IPS-15b (cell line): ENCODE data around the gene INSR.

Experiments
- H3K27me3 ChIP-seq: one replicate; pipeline ENCODE4 v1.6.1; 2013; ENCODE audit warnings: low read length; ENCODE audit not compliant: control insufficient read depth, insufficient read depth
- H3K36me3 ChIP-seq: one replicate; pipeline ENCODE4 v1.6.1; 2013; ENCODE audit warnings: low read length; ENCODE audit not compliant: control insufficient read depth, insufficient read depth
- H3K4me1 ChIP-seq: one replicate; pipeline ENCODE4 v1.6.1; 2013; ENCODE audit warnings: mild to moderate bottlenecking, low read length; ENCODE audit not compliant: control insufficient read depth, insufficient read depth
- H3K4me3 ChIP-seq: one replicate; pipeline ENCODE4 v1.5.1; 2013; ENCODE audit warnings: low read depth, low read length
- H3K9ac ChIP-seq: one replicate; pipeline ENCODE4 v1.6.1; 2013; ENCODE audit warnings: low read depth, mild to moderate bottlenecking, low read length
- H3K9me3 ChIP-seq: one replicate; pipeline ENCODE4 v1.6.1; 2013; ENCODE audit warnings: mild to moderate bottlenecking, low read length; ENCODE audit not compliant: control insufficient read depth, insufficient read depth

The INSR gene

DNA sequence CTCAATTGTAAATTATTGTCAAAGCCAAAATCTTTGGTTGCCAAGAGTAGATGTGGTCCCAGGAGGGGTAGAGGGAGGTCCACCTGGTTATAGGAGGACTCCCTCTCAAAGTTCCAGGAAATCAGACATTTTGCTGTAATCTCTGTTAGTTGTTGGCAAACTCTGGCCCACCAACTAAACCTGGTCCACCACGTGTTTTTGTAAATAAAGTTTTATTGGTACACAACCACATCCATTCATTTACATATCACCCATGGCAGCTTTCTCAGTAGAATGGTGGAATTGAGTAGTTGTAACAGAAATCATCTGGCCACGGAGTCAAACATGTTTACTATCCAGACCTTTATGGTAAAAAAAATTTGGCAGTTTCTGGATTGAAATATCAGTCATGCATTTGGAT lies 154.1 kb downstream of the INSR start:
- Histone ChIP-seq H3K4me1 (no peaks in the 10 kb centered on the region), H3K9ac (no peak overlapping the region), H3K9me3 (no peaks in the 10 kb centered on the region), H3K36me3 (peaks cover 9% of the 10 kb centered on the region), H3K27me3 (no peaks in the 10 kb centered on the region), H3K4me3 (no peak overlapping the region)

DNA sequence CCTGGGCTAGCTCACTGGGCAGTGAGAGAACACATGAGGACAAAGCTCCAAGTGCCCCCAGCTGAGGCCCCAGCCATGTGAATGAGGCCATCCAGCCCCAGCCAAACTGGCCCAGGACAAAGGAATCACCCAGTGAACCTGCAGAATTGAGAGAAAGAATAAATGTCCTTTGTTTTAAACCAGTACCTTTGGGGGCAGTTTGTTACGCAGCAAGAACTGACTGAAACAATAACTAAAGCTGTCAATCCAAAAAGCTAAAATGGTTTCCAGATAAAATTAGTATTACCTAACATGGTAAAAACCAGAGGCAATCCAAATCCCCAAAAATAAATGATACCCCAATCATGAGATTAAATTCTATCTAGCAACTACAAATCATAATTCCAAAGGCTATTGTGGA lies 155.1 kb downstream of the INSR start:
- H3K9me3 ChIP-seq, result no peaks in the 10 kb centered on the region
- H3K4me1 ChIP-seq, result no peaks in the 10 kb centered on the region
- peaks cover 9% of the 10 kb centered on the region for H3K36me3 ChIP-seq
- no peak overlapping the region for H3K9ac ChIP-seq
- H3K4me3 ChIP-seq, result no peak overlapping the region
- no peaks in the 10 kb centered on the region for H3K27me3 ChIP-seq

GRCh38 chr19:7138402-7138801 lies 155.8 kb downstream of the INSR start:
- Histone ChIP-seq H3K4me3 (no peak overlapping the region), H3K9me3 (no peaks in the 10 kb centered on the region), H3K36me3 (peaks cover 9% of the 10 kb centered on the region), H3K9ac (no peak overlapping the region), H3K27me3 (no peaks in the 10 kb centered on the region), H3K4me1 (no peaks in the 10 kb centered on the region)

DNA sequence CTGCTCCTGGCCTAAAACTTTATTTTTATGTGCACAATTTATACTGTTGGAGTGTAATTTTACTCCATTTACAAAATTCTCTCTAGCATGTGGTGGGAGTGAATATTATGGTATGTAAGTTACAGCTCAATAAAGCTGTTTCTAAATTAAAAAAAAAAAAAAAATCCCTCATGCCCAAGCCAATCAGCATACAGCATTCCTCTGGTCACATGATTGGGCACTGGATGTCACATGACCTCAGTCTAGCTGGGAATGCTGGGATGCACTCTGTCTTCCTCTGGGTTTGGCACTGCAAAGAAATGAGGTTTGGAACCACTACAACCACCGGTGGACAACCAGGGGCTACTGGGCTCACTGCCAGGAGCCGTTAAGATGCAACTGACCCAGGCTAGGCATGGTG lies 157.1 kb downstream of the INSR start:
- peaks cover 5% of the 10 kb centered on the region for H3K36me3 ChIP-seq
- H3K4me1 ChIP-seq, result no peaks in the 10 kb centered on the region
- H3K9me3 ChIP-seq, result no peaks in the 10 kb centered on the region
- no peak overlapping the region for H3K4me3 ChIP-seq
- H3K27me3 ChIP-seq, result no peaks in the 10 kb centered on the region
- no peak overlapping the region for H3K9ac ChIP-seq

DNA sequence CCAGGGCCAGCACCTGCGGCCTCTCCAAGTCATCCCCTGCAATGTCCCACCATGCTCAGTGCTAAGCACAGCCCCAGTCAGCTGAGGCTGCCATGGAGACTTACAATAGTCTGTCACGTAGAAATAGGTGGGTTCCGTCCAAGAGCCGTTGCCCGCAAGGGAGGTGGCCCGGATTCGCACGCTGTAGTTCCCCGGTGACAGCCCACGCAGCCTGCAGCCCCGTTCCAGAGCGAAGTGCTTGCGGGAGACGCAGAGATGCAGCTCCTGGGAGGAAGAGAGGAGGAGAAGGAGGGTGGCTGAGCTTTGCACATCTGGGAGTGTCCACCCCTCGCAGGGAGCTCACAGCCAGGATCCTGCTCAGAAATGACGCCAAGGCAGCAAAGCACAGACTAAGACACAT lies 162.2 kb downstream of the INSR start:
- Histone ChIP-seq H3K27me3 (no peaks in the 10 kb centered on the region), H3K9ac (no peak overlapping the region), H3K9me3 (no peaks in the 10 kb centered on the region), H3K4me1 (no peaks in the 10 kb centered on the region), H3K4me3 (no peak overlapping the region), H3K36me3 (peaks cover 7% of the 10 kb centered on the region)

DNA sequence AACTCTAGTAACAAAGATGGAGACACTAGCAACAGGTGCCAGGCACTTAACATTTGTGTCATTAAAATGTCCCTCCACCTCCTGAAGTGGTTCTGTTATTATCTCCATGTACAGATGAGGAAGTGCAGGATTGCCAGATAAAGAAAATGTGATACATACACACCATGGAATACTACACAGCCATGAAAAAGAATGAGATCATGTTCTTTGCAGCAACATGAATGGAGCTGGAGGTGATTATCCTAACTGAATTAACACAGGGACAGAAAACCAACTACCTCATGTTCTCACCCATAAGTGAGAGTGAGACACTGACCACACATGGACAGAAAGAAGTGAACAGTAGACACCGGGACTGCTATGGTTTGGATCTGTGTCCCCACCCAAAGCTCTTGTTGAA lies 164.2 kb downstream of the INSR start:
- no peaks in the 10 kb centered on the region for H3K27me3 ChIP-seq
- no peaks in the 10 kb centered on the region for H3K4me1 ChIP-seq
- H3K36me3 ChIP-seq, result peaks cover 24% of the 10 kb centered on the region
- H3K4me3 ChIP-seq, result no peak overlapping the region
- H3K9me3 ChIP-seq, result no peaks in the 10 kb centered on the region
- no peak overlapping the region for H3K9ac ChIP-seq

DNA sequence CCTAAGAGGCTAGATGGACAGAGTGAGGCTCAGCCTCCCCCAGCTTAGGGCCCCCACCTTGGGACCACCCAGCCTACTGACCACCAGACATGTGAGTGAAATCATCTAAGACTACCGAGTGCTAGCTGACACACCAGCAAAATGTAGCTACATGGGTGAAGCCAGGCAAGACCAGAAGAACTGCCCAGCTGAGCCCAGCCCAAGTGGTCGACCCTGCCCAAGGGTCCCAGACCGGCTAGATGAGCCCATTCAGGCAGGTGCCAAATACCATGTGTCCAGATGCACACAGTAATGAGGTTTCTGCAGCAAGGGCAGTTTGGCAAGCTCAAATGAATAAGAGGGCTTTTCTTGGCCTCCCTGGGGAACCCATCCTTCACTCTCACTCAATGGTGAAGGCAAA lies 168.1 kb downstream of the INSR start:
- Histone ChIP-seq H3K9me3 (no peaks in the 10 kb centered on the region), H3K4me1 (no peaks in the 10 kb centered on the region), H3K36me3 (peaks cover 32% of the 10 kb centered on the region), H3K27me3 (no peaks in the 10 kb centered on the region), H3K4me3 (no peak overlapping the region), H3K9ac (no peak overlapping the region)

GRCh38 chr19:7125221-7125620 lies 169.0 kb downstream of the INSR start:
- Histone ChIP-seq H3K4me1 (no peaks in the 10 kb centered on the region), H3K9me3 (no peaks in the 10 kb centered on the region), H3K9ac (no peak overlapping the region), H3K36me3 (peaks cover 34% of the 10 kb centered on the region), H3K4me3 (no peak overlapping the region), H3K27me3 (no peaks in the 10 kb centered on the region)

DNA sequence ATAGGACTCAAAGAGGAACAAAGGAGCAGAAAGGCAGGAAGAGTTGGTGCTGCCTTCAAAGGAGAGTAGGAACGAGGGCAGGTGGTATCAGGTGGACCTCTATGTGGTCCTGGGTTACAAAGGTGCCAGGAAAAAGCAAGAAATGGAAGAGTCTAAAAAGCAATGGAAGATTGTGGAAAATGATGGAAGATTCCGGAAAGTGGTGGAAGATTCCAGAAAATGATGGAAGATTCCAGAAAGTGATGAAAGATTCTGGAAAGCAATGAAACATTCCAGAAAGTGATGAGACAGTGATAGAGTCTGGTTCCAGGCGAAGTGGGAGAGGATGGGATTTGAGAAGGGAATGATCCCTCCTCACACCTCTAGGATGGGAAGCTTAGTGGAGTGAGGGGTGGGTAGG lies 169.4 kb downstream of the INSR start:
- H3K4me3 ChIP-seq, result no peak overlapping the region
- peaks cover 34% of the 10 kb centered on the region for H3K36me3 ChIP-seq
- H3K9ac ChIP-seq, result no peak overlapping the region

GRCh38 chr19:7122701-7123100 lies 171.5 kb downstream of the INSR start:
- H3K9ac ChIP-seq, result no peak overlapping the region
- no peaks in the 10 kb centered on the region for H3K9me3 ChIP-seq
- H3K27me3 ChIP-seq, result no peaks in the 10 kb centered on the region
- no peaks in the 10 kb centered on the region for H3K4me1 ChIP-seq
- H3K36me3 ChIP-seq, result peaks cover 34% of the 10 kb centered on the region
- no peak overlapping the region for H3K4me3 ChIP-seq

More for the DNA sequence above, 169.4 kb downstream of the INSR start:
- no peaks in the 10 kb centered on the region for H3K9me3 ChIP-seq
- H3K27me3 ChIP-seq, result no peaks in the 10 kb centered on the region
- no peaks in the 10 kb centered on the region for H3K4me1 ChIP-seq

GRCh38 chr19:7120499-7120898 lies 173.7 kb downstream of the INSR start:
- no peak overlapping the region for H3K9ac ChIP-seq
- no peaks in the 10 kb centered on the region for H3K27me3 ChIP-seq
- peaks cover 23% of the 10 kb centered on the region for H3K36me3 ChIP-seq
- H3K4me3 ChIP-seq, result no peak overlapping the region
- no peaks in the 10 kb centered on the region for H3K9me3 ChIP-seq
- no peaks in the 10 kb centered on the region for H3K4me1 ChIP-seq

- Histone ChIP-seq H3K27me3 (no peaks in the 10 kb centered on the region), H3K4me3 (no peak overlapping the region), H3K9ac (no peak overlapping the region), H3K4me1 (no peaks in the 10 kb centered on the region), H3K36me3 (peaks cover 15% of the 10 kb centered on the region), H3K9me3 (no peaks in the 10 kb centered on the region)
Measured at GRCh38 chr19:7119582-7119981, 174.6 kb downstream of the INSR start.

- Histone ChIP-seq H3K4me1 (no peaks in the 10 kb centered on the region), H3K9ac (no peak overlapping the region), H3K36me3 (peaks cover 11% of the 10 kb centered on the region), H3K27me3 (no peaks in the 10 kb centered on the region), H3K9me3 (no peaks in the 10 kb centered on the region), H3K4me3 (no peak overlapping the region)
Measured at GRCh38 chr19:7117248-7117647, 177.0 kb downstream of the INSR start.
